Skin of body (tissue), 2 donors: Measurements from ENCODE around the gene LSM5. TPM values are rescaled to one million over a fixed set of nuclear protein-coding genes. Genes with fewer than 3 reads are reported as not detected.
"Not testable (repeated sequence)": the region's sequence is repeated elsewhere in the genome, so short reads cannot be mapped to it uniquely, and the experiment has no call there.

Experiments used
- DNase-seq: peaks from one replicate; lab custom pipeline; 2025; lab: John Stamatoyannopoulos, UW
- total RNA-seq: library from RNA; depleted of rRNA; stranded (reverse); fragments of >200 nt; gene quantifications from one replicate; pipeline ENCODE4 v1.2.3, GENCODE V29; 2014

LSM5 gene
- total RNA-seq, 1 donor from 2014 or later = 22.3 TPM

DNA sequence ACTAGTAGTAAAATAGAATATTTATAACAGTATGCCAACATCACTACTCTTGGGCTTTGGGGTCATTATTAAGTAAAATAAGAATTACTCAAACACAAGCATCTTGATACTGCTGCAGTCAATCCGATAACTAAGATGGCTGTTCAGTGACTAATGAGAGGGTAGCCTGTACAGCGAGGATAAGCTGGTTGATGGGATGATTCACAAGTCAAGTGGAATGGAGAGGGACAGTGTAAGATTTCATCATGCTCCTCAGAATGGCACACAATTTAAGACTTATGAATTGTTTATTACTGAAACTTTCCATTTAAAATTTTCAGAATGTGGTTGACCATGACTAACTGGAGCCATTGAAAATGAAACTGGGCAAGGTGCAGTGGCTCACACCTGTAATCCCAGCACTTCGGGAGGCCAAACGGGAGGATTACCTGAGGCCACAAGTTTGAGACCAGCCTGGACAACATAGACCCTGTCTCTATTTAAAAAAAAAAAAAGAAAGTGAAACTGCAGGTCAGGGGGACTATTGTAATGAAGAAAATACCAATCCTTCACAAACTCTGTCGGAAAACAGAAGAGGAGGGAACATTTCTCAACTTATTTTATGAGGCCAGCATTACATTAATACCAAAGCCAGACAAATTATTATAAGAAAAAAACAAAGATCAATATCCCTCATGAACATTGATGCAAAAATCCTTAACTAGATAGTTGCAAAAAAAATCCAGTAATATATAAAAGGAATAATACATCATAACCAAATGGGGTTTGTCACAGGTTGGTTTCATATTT, 16.3 kb upstream of the LSM5 start:
- DNase-seq = no peak

DNA sequence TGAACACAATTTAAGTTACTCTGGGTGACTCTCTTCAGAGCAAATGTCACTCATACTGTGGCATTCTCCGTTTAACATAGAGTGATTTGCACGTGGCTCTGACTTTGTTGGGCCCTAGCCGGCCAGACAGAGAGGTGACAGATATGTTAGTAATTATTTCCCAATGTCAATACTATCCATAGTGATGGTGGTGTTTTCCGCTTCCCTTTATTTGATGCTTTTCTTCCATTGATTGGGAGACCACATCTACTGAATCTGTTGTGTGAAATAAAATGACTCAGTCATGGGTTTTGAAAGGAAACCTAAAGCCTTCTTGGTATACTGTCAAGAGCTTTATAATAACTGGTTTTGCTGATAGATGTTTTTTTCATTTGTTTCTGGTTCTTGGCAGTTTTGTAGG, 12.5 kb upstream of the LSM5 start:
- DNase-seq = no peak

DNA sequence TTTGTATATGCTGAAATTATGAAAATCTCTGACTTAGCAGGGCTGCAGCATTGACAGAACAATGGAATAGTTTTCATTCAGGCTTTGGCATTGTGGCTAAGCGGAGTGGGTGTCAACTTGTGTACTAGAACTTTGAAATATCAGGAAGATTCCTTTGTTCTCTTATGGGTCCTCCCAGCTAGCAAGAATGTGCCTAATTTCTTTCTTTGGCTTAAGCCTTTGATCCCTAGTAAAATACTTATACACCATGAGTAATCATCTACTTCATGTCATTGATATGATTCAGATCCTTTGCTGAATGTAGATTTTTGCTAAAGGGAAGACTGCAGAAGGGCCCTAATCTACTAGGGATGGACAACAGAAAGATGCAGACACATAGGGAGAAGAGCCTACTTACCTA, 11.3 kb upstream of the LSM5 start:
- no peak for DNase-seq

DNA sequence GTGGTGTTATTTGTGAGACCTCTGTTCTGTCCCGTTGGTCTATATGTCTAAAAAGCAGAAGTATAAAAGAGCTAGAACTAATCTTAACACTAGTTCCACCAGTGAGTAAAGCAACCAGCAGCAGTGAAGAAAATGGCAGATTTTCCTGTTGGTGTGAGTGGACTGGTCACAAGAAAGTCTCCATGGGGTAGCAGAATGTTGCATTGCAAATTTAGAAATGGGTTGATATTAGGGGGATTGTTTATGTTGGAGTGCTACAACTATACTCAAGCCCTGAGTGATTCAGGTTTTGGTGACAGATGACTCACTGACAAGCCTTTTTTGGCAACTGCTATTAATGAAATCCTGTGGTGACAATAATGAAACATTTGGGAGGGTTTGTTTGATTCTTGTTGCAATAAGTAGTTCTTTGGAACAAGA, 10.8 kb upstream of the LSM5 start:
- no peak for DNase-seq

DNA sequence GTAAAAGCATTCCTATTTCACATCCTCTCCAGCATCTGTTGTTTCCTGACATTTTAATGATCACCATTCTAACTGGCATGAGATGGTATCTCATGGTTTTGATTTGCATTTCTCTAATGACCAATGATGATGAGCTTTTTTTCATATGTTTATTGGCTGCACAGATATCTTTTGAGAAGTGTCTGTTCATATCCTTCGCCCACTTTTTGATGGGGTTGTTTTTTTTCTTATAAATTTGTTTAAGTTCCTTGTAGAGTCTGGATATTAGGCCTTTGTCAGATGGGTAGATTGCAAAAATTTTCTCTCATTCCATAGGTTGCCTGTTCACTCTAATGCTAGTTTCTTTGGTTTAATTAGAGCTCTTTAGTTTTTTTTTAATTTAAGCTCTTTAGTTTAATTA, 10.0 kb upstream of the LSM5 start:
- DNase-seq = not testable (repeated sequence)

DNA sequence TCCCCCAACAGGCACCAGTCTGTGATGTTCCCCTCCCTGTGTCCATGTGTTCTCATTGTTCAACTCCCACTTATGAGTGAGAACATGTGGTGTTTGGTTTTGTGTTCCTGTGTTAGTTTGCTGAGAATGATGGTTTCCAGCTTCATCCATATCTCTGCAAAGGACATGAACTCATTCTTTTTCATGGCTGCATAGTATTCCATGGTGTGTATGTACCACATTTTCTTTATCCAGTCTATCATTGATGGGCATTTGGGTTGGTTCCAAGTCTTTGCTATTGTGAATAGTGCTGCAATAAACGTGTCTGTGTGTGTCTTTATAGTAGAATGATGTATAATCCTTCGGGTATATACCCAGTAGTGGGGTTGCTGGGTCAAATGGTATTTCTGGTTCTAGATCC, 9.6 kb upstream of the LSM5 start:
- DNase-seq = not testable (repeated sequence)

DNA sequence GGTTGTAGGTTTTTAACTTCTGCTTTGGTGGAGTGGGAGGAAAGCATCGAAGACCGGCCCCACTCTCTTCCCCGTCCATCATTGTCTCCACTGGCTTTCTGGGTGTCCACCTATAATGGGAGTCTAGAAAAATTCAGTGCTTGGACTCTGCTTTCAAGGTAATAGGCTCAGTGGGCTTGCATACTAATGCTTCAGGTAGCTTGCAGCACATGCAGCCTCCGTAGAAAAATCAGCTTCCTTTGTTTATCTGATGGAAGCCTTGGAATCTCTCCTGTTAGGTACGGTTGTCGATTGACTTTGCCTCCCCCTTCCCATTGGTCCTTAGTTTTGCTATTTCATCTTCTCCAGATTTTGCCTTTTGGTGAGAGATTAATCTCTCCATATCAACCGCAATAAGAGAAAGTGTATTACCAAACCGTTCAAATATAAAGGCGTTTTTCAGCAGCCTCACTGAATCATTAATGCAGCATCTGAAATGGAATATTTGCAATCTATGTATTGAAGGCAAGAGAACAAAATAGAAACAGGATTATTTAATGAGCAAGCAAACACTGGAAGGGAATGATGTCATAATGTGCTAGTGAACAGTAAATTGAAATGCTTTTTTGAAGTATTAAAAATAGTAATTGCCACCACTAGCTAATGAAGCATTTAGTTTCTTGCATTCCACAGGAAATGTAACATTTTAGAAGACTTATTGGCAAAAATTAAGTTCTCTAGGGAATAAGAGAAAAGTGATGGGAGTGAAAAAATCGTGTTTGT, 6.1 kb upstream of the LSM5 start:
- no peak for DNase-seq

DNA sequence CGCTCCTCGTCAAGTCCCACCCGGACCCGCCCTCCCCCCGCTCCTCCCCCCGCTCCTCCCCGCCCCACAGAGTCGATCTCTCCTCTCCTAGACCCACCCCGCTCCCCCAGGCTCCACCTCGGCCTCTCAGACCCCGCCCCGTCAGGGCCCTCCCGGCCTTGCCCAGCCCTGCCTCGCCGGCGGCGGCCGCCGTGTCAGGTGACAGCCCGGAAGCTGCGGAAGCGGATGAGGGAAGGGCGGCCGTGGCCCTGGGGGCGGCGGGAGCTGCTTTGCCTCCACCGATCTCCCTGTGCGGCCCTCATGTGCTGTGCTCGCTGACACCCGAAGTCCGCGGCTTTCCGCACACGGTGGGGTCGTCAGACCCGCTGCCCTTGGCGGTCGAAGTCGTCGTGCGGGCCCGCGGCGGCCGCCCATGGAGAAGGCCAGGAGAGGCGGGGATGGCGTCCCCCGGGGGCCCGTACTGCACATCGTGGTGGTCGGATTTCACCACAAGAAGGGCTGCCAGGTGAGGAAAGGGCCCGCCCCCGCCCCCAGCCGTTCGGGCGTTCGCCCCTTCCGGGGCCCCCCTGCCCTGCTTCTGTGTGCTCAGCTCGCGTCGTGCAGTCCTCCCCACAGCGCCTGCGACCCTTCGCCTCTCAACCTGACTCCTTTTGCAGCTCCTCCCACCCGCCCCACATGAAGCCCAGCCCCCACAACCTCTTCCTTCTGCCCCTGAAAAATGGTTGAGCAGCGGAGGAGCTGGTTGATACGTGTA, 5.3 kb upstream of the LSM5 start, which contains the start of gene AVL9:
Gene AVL9 (plus strand): TSS at position 192 of the 754 bp plus-strand sequence. CDS start 221 bp downstream, at position 413.
- peak; percentile 95 for DNase-seq

DNA sequence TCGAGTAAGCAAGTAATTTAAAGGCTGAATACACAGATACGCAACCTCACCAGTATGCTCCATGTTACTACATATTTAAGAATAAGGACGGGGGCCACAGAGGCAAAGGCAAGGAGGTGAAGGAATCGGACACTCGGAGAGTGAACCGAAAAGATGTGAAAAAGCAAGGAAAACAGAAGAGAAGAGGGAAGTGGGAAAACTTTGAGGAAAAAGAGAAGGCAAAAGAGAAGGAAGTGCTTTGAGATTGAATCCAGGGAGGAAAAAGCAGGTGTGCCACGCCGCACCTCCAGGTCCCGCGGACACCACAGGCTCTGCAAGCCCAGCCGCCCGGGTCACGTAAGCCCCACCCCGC, 4.7 kb upstream of the LSM5 start:
- no peak for DNase-seq

DNA sequence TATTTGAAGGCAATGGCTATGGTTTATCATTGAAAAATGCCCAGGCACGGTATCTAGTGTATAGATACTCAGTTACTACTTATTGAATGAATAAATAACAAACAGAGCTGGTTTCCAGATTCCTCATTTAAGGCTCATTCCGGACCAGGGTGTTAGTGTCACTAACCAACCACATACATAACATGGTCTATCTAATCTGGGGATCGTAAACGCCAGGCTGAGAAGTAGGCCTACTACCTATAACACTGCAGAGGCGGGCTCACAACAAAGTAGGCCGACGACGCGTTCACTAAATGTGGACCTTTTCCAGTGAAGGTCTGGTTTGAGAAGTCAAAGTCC, 423 bp downstream of the LSM5 start:
- no peak for DNase-seq

DNA sequence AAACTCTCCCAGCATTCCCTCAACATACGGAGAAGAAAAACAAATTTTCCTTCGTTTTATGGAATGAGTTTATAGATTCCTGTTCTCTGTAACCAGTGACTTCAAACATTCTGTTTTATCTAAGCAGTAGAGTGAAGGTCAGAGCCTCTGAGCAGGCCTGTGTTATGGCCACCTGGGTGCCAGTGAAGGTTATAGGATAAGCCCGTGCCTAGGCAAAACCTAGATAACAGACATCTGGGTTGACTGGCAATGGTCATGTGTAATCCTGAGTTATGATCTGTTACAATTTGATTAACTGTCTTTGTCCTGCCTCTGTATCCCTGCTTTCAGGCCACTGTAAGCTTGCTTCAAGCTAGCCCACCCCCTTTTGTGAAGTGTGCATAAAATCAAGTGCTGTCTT, 8.3 kb downstream of the LSM5 start:
- no peak for DNase-seq

DNA sequence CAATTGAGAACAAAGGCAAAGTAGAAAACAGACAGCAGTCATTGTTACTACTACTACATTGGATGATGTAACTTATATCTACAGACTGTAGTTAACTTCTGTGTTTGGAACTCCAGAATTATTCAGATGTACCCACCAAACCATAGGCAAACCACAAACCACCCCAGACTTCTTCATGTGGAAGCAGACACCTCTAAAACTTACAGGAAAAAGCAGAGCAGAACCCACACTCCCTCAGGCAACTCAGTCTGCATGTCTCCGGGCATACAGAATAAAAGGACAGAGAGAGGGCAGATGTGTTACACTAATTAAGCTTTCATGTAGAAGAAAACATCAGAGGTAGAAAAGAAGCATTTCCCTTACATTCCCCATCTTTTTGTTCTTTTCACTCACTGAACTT, 9.0 kb downstream of the LSM5 start:
- no peak for DNase-seq

DNA sequence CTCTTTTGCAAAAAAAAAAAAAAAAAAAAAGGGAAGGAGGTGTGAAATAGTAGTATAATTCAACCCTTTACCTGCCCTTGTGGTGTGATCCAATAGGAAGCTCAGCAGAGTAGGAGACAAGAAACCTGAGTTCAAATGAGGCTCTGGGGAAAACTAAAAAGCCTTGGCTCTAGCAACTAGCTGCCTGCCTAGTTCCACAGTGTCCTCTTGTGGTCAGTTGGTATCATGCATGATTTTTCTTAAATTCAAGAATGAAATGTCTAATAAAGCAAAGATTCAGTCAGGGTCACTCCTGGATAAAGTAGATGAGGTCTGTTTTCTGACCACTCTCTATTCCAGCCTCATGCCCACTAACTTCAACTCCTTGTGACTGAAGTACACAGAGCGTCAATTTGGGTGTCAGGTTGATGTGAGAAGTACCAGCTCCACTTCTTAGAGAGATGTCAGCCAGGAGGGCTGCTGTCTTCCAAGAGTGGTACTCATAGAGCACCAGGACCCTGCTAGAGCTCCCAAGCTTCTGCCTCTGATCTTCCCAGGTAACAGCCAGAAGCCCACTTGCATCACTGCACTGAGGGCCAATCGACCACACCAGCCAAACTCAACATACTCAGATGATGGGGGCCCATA, 10.5 kb downstream of the LSM5 start:
- no peak for DNase-seq

DNA sequence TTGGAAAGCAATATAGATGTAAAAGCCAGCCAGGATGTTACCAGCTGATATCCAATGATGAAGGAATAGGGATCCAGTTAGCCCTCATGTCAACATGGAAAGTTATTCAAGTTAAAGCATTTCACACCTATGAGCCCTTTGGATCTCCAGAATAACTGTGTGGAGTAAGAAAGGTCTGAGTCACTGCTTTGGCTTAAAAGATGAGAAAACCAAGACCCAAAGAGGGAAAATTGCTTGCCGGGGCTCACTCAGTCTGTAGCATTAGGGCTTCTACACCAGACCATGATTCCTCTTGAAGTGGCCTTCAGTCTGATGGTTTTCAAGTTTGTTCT, 12.6 kb downstream of the LSM5 start:
- no peak for DNase-seq

DNA sequence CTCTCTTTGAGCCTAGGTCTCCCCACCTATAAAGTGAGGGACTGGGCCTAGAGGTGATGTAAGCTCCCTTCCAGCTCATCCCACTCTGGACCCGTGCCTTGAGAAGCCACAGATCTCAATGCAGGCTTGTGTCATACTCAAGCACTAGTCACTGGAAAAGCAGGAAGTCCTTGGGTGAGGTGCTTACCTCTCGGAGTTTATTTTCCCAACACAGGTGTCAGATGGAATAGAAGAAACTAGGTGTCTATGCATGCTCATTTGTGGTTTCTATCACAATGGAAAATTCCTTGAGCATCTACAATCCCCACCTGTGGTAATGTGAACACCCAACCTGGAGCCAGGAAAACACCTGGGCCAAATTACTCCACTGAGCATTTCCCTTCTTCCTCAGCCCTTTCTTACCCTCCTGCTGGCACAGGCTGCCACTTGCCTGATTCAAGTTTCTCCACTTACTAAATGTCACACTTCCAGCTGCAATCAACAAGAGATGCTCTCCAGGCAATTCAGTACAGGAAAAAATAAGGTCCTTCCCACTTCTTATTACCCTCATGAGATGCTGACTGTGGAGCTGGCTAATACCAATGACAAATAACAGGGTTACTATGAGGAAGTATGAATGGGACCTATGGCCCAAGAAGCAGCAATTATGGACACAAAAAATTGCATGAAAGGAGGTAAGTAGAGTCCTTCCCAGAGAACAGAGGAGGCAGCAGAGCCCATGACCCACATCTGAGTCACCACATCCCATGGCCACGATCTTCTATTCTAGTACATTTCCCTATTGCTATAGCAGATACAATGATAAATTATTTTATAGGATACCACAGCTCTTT, 13.1 kb downstream of the LSM5 start:
- DNase-seq = no peak

DNA sequence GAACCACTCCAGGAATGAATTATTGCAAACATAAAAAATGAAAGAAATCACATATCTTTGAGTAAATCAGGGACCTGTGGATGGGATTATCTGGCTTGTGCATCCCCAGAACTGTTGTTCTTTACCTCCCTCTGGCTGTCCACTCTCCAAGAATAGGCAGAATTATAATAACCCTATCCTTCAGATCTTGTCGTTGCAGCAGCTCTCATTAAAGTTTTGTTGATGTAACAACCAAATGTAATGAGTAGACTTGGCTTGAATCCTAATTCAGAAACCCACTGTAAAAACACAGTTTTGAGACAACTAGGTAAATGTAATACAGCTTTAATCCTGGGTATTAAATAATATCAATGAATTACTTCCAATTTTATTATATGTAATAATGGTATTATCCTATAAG, 16.2 kb downstream of the LSM5 start:
- no peak for DNase-seq

DNA sequence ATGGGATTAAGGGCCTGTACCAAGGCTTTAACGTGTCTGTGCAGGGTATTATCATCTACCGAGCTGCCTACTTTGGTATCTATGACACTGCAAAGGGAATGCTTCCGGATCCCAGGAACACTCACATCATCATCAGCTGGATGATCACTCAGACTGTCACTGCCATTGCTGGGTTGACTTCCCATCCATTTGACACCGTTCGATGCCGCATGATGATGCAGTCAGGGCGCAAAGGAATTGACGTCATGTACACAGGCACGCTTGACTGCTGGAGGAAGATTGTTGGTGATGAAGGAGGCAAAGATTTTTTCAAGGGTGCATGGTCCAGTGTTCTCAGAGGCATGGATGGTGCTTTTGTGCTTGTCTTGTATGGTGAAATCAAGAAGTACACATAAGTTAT, 18.2 kb downstream of the LSM5 start:
- DNase-seq = no peak

DNA sequence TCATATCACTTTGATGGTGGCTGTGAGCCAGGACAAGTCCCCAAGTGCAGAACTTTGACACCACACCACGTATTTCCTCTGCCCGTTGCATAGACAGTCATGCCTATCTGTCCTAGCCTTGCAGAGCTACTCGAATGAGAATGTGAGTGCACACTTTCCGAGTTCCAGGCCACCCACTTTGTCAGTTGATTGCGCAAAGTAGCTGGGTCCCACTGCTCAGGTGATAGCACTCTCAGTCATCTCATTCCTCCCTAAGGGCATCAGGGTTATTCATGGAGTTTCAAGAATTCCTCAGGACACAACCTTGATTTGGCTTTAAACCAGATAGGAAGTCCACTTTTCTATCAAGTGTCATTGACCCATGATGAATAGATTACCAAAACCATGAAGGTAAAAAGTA, 19.3 kb downstream of the LSM5 start:
- no peak for DNase-seq

DNA sequence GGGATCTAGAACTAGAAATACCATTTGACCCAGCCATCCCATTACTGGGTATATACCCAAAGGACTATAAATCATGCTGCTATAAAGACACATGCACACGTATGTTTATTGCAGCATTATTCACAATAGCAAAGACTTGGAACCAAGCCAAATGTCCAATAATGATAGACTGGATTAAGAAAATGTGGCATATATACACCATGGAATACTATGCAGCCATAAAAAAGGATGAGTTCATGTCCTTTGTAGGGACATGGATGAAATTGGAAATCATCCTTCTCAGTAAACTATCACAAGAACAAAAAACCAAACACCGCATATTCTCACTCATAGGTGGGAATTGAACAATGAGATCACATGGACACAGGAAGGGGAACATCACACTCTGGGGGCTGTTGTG, 20.2 kb downstream of the LSM5 start:
- DNase-seq = not testable (repeated sequence)

DNA sequence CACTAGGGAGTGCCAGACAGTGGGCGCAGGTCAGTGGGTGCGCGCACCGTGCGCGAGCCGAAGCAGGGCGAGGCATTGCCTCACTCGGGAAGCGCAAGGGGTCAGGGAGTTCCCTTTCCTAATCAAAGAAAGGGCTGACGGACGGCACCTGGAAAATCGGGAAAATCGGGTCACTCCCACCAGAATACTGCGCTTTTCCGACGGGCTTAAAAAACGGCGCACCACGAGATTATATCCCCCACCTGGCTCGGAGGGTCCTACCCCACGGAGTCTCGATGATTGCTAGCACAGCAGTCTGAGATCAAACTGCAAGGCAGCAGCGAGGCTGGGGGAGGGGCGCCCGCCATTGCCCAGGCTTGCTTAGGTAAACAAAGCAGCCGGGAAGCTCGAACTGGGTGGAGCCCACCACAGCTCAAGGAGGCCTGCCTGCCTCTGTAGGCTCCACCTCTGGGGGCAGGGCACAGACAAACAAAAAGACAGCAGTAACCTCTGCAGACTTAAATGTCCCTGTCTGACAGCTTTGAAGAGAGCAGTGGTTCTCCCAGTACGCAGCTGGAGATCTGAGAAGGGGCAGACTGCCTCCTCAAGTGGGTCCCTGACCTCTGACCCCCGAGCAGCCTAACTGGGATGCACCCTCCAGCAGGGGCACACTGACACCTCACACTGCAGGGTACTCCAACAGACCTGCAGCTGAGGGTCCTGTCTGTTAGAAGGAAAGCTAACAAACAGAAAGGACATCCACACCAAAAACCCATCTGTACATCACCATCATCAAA, 25.4 kb downstream of the LSM5 start:
- DNase-seq = not testable (repeated sequence)
